ENCODE results near the gene GRAMD1B.

- TF ChIP-seq EZH2 (IDR thresholded peaks at IDR 0.05; ENCODE audit: low read length, missing control alignments), result no peak
- TF ChIP-seq, protein P1, sequence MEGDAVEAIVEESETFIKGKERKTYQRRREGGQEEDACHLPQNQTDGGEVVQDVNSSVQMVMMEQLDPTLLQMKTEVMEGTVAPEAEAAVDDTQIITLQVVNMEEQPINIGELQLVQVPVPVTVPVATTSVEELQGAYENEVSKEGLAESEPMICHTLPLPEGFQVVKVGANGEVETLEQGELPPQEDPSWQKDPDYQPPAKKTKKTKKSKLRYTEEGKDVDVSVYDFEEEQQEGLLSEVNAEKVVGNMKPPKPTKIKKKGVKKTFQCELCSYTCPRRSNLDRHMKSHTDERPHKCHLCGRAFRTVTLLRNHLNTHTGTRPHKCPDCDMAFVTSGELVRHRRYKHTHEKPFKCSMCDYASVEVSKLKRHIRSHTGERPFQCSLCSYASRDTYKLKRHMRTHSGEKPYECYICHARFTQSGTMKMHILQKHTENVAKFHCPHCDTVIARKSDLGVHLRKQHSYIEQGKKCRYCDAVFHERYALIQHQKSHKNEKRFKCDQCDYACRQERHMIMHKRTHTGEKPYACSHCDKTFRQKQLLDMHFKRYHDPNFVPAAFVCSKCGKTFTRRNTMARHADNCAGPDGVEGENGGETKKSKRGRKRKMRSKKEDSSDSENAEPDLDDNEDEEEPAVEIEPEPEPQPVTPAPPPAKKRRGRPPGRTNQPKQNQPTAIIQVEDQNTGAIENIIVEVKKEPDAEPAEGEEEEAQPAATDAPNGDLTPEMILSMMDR (conservative IDR thresholded peaks at IDR 0.05 in 1 of 2, IDR thresholded peaks at IDR 0.05 in 1 of 2; ENCODE audit: low read depth in 1 of 2, low read length in 2 of 2), result peak; percentile 65 to 69
These were observed 48.4 kb downstream of the GRAMD1B start for GRCh38 chr11:123478352-123478987.

Data from fibroblast of lung (primary cell).